Psoas muscle (tissue), 8 donors: ENCODE data around the gene TRIM67. TPM values are rescaled to one million over a fixed set of nuclear protein-coding genes. Genes with fewer than 3 reads are reported as not detected.
"Not testable (repeated sequence)": the region's sequence is repeated elsewhere in the genome, so short reads cannot be mapped to it uniquely, and the experiment has no call there.

Experiments
- ATAC-seq, 4 donors: fragments of 200-7000 bp; cut with Tn5 transposase; one replicate each; pipeline ENCODE4 v1.9.1; 2020; ENCODE audit warnings: moderate library complexity in 3 of 4, mild to moderate bottlenecking in 2 of 4
- DNase-seq, 2 donors: peaks; one replicate each; pipeline ENCODE4 v3.0.0-alpha.2; 2020
- H3K27ac ChIP-seq: fragments of 200-600 bp; one replicate; pipeline ENCODE4 v1.8.0; 2022
- H3K27me3 ChIP-seq, 3 donors: fragments of 200-600 bp in 1 of 3; one replicate each; pipeline versions ENCODE4 v1.6.1 to v1.8.0; 2013 to 2022; ENCODE audit warnings: low read length in 2 of 3, mild to moderate bottlenecking in 2 of 3, moderate library complexity in 1 of 3; ENCODE audit not compliant: insufficient read depth in 3 of 3
- H3K36me3 ChIP-seq, 2 donors: fragments of 200-600 bp in 1 of 2; one replicate each; pipeline versions ENCODE4 v1.6.1 to v1.8.0; 2013 to 2022; ENCODE audit warnings: low read depth in 1 of 2, mild to moderate bottlenecking in 1 of 2, moderate library complexity in 1 of 2; ENCODE audit not compliant: insufficient read depth in 1 of 2
- H3K4me1 ChIP-seq: fragments of 200-600 bp; one replicate; pipeline ENCODE4 v1.8.0; 2022
- H3K4me3 ChIP-seq: fragments of 200-600 bp; one replicate; pipeline ENCODE4 v1.8.0; 2022; ENCODE audit warnings: mild to moderate bottlenecking
- H3K9me3 ChIP-seq: fragments of 200-600 bp; one replicate; pipeline ENCODE4 v1.8.0; 2022
- CTCF ChIP-seq: fragments of 200-600 bp; IDR thresholded peaks from one replicate; pipeline ENCODE4 v1.8.0; 2022; ENCODE audit warnings: antibody characterized with exemption
- WGBS, 3 donors: extraction: QIAGEN DNeasy Blood & Tissue Kit; methylation state at CpG; one replicate each; pipeline versions ENCODE4 v1.1.6 to v1.1.7; 2013; 5-methylcytosine and 5-hydroxymethylcytosine counted together
- intact Hi-C, 2 donors: fragments of 100-400 bp; cut with DNase I; formaldehyde crosslinking; loops; one replicate each; pipeline versions ENCODE4 v1.11.0 to v1.14.2; 2022
- polyA plus RNA-seq, 3 donors: library from polyadenylated mRNA; stranded (reverse); fragments of 200-250 nt; gene quantifications; one replicate each; pipeline ENCODE4 v1.2.3, GENCODE V29; 2013
- total RNA-seq, 4 donors: library from RNA; stranded (reverse); fragmentation: NEBNext Ultra II Directional in 2 of 4; extraction: Animal tissue kit (Norgen Biotek cat#: 25700) in 2 of 4; gene quantifications; one replicate each; pipeline versions ENCODE4 v1.2.1 to v1.2.4, GENCODE V29; 2021 to 2023
- donor health status: healthy with polysubstance abuse.
- donor health status: DM: no; HTN: no; CAD: no; lungs with moderate emphysema.
- donor health status: Bipolar disorder and iron deficiency.
- donor health status: healthy.
- donor health status: DM: yes; HTN: yes; CAD: no.
- donor health status: DM: no; HTN: no; CAD: no.
- donor health status: DM: no; HTN: no; CAD: no.
- donor health status: DM: yes; HTN: yes; CAD: no.

The TRIM67 gene
- total and polyA plus RNA-seq, 7 donors, result 0.06 TPM; not detected in 6

- H3K27ac ChIP-seq, result no peak overlapping the region
- H3K9me3 ChIP-seq, result peaks cover 10% of the 10 kb centered on the region
- 81 to 100% (median 85%) methylated on average over 1 of the region's 1 CpG for WGBS, 3 donors
- ATAC-seq (no peak), DNase-seq (no peak)
- no peaks in the 10 kb centered on the region for H3K36me3 ChIP-seq
- H3K4me1 ChIP-seq, result no peaks in the 10 kb centered on the region
- peaks cover 0 to 17% (median 1%) of the 10 kb centered on the region in 3 donors for H3K27me3 ChIP-seq
- intact Hi-C loops, result no loop called here
- no peak overlapping the region for H3K4me3 ChIP-seq
- no peak for TF ChIP-seq CTCF
Observed at GRCh38 chr1:231155808-231156207, 6.0 kb upstream of the TRIM67 start.

- H3K27me3 ChIP-seq, result peaks cover 0 to 32% (median 3%) of the 10 kb centered on the region in 3 donors
- peaks cover under 1% of the 10 kb centered on the region for H3K9me3 ChIP-seq
- H3K4me1 ChIP-seq, result peaks cover 3% of the 10 kb centered on the region
- 37 to 45% (median 45%) methylated on average over 1 of the region's 1 CpG for WGBS, 3 donors
- DNase-seq, result no peak
- ATAC-seq, result no peak
- H3K27ac ChIP-seq, result no peak overlapping the region
- H3K36me3 ChIP-seq, result no peaks in the 10 kb centered on the region
- intact Hi-C loops, result no loop called here
- no peak for TF ChIP-seq CTCF
- no peak overlapping the region for H3K4me3 ChIP-seq
Observed at GRCh38 chr1:231157311-231157710, 4.5 kb upstream of the TRIM67 start.

GRCh38 chr1:231158141-231158540 is 3.7 kb upstream of the TRIM67 start:
- DNase-seq, intact Hi-C loops, H3K36me3 ChIP-seq, H3K9me3 ChIP-seq, H3K4me1 ChIP-seq, H3K4me3 ChIP-seq, H3K27ac ChIP-seq: not testable (repeated sequence)
- ATAC-seq, result peak in 2 of 4 donors; percentile 64 to 67
- H3K27me3 ChIP-seq, result peaks cover 0 to 40% (median 6%) of the 10 kb centered on the region in 3 donors
- 31 to 40% (median 33%) methylated on average over 7 of the region's 7 CpGs for WGBS, 3 donors

GRCh38 chr1:231159202-231159962 is 2.5 kb upstream of the TRIM67 start:
- Histone ChIP-seq H3K4me1 (peaks cover 7% of the 10 kb centered on the region), H3K36me3 (no peaks in the 10 kb centered on the region), H3K27me3 (peaks cover 3 to 52% (median 13%) of the 10 kb centered on the region in 3 donors), H3K9me3 (no peaks in the 10 kb centered on the region), H3K27ac (no peak overlapping the region), H3K4me3 (no peak overlapping the region)
- DNase-seq (no peak), ATAC-seq (no peak)
- TF ChIP-seq CTCF, result no peak
- WGBS, 3 donors, result 69 to 75% (median 70%) methylated on average over 6 of the region's 6 CpGs
- intact Hi-C loops, result no loop called here

- Histone ChIP-seq H3K4me1 (peaks cover 7% of the 10 kb centered on the region), H3K36me3 (no peaks in the 10 kb centered on the region), H3K9me3 (no peaks in the 10 kb centered on the region), H3K4me3 (no peak overlapping the region), H3K27ac (no peak overlapping the region), H3K27me3 (peaks cover 4 to 60% (median 13%) of the 10 kb centered on the region in 3 donors)
- 73 to 78% (median 77%) methylated on average over 15 of the region's 15 CpGs for WGBS, 3 donors
- DNase-seq (no peak), ATAC-seq (no peak)
- no peak for TF ChIP-seq CTCF
- intact Hi-C loops, result no loop called here
Observed at GRCh38 chr1:231159963-231160761, 1.7 kb upstream of the TRIM67 start.
